G401 (cell line): ENCODE results near the gene RPS3. TPM values are rescaled to one million over a fixed set of nuclear protein-coding genes. Genes with fewer than 3 reads are reported as not detected.

ENCODE experiments used
- DNase-seq: peaks from one replicate; pipeline ENCODE4 v3.0.0-alpha.2; 2015; ENCODE audit warnings: low spot score
- in situ Hi-C: cut with HindIII; loops from 2 replicates; pipeline ENCODE4 v1.10.0; 2016; ENCODE audit warnings: low sequenced_read_pairs, mixed read lengths
- total RNA-seq: library from RNA; depleted of rRNA; stranded (reverse); fragments of >200 nt; shearing (Covaris generic); gene quantifications from 2 replicates; pipeline ENCODE4 v1.2.3, GENCODE V29; 2014; rRNA removed

Gene RPS3
- total RNA-seq, 1 experiment from 2014 or later = 2,959 TPM

DNA sequence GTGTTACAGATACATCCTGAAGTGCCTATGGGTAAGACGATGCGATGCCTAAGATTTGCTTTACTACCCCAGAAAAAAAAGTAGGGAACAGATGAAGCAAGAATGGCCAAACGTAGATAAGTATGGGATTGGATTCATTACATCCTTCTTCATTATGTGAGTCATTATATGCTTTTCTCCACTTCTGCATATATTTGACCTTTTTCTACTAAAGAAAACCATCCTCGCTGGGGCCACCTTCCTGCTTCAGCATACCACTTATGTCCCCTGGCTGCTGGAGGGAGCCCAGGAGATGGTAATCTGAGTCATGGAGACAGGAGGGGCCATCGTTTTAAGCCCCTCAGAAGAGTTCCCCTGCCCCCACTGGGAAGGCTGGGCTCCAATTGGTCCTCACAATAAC is 48.1 kb downstream of the RPS3 start:
- no peak for DNase-seq
- in situ Hi-C loops = no loop called here

DNA sequence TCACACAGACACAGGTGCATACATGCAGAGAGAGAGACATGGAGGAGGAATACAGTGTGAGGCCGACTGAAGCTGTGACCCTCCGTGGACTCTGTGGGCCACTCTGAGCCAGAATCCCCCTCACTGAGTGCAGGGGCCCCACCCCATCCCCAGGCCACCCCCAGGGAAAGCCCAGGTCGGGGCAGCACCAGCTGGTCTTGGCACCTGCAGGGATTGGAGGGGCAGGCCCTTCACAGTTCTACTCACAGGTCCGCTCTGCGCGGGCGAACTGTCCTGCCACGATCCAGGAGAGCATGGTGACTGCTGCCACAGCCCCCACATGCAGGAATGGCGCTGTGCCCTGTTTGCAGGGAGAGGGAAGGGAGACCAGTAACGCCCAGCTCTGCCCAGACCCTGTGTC is 50.0 kb downstream of the RPS3 start:
- in situ Hi-C loops = no loop called here
- DNase-seq = no peak

DNA sequence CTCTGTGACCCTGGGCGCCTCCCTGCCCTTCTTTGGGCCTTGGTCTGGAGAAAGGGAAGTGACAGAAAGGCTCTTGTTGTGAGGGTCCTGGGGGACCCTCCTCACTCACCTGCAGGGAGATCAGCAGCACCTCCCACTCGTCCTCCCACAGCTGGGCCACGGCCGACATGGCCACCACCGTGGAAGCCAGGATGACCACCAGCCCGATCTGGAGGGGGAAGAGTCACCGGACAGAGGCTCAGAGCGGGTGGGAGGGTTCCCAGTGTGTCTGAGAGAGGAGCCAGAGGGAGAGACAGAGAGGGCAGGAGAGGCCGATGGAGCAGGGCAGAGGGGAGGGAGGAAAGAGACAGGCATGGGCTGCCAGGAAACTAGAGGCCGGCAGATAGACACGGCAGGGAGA is 50.5 kb downstream of the RPS3 start:
- DNase-seq = no peak
- in situ Hi-C loops = no loop called here

DNA sequence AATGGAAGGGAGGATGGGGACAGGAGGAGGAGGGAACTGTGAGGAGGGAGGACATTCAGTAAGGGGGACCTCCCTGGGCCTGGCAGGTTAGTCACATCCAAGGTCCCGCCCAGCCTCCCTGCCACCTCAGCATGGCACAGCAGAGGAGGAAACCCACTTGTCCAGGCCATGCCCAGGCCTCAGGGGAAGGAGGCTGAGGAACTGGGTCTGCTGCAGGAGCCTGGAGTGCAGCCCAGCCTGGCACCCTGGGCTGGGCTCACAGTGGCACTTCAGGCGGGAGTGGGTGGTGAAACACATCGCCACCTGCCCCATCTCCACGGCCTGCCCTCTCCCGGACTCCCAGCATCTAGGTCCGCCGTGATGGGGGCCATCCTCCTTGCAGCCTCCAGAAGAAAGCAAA is 50.9 kb downstream of the RPS3 start:
- in situ Hi-C loops = no loop called here
- DNase-seq = no peak

- no peak for DNase-seq
- in situ Hi-C loops = no loop called here
Measured at GRCh38 chr11:75450826-75451821, 51.8 kb downstream of the RPS3 start.

DNA sequence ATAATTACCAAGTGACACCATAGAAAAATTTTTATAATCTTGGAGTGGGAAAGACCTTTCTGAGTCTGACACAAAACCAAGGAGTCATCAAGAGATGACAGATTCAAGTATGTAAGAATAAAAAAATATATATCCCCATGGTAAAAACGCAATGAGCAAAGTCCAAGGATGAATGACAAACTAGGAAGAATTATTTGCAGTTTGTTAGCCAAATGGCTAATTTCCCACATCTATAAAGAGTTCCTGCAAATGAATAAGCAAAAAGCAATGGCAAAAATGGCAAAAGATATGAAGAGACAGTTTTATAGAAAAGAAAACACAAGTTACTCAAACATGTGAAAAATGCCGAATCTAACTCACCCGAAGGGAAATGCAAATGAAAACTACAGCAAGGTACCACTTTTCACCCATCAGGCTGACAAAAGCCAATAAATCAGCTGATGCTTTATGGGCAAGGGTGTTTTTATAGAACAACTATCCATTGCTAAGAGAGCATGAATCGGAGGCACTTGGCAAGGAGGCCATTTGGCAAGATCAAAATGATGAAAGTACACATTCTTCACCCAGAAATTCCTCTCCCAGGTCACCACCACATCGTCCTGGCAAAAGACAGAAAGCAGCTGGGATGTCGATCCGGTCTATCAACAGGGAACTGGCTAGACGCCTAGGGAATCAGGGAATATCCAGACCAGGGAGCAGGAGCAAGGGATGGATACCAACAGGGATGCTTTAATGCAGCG is 54.8 kb downstream of the RPS3 start:
- in situ Hi-C loops = no loop called here
- peak; percentile 92 for DNase-seq

- DNase-seq = peak; percentile 46
- in situ Hi-C loops = no loop called here
Measured at GRCh38 chr11:75454987-75455386, 55.7 kb downstream of the RPS3 start.

Other genes with a start within 250 kb of the RPS3 start
- gene SLCO2B1, start 248.4 kb upstream of the RPS3 start, total RNA-seq = not detected in 2 replicates
- gene TPBGL, start 158.7 kb upstream of the RPS3 start, total RNA-seq = not detected in 2 replicates
- gene ARRB1, start 47.9 kb upstream of the RPS3 start, total RNA-seq = 39.0 and 44.6 TPM in 2 replicates
- not detected in 2 replicates for gene KLHL35, start 33.7 kb downstream of the RPS3 start, total RNA-seq
- 4.6 and 10.8 TPM in 2 replicates for gene GDPD5, start 126.4 kb downstream of the RPS3 start, total RNA-seq
- gene SERPINH1, start 162.7 kb downstream of the RPS3 start, total RNA-seq = 721 and 818 TPM in 2 replicates